Psoas muscle (tissue), 8 donors: ENCODE results near the gene ATP6V0E2. TPM values are rescaled to one million over a fixed set of nuclear protein-coding genes. Genes with fewer than 3 reads are reported as not detected.

ENCODE experiments used
- ATAC-seq, 4 donors: fragments of 200-7000 bp; cut with Tn5 transposase; one replicate each; pipeline ENCODE4 v1.9.1; 2020; ENCODE audit warnings: moderate library complexity in 3 of 4, mild to moderate bottlenecking in 2 of 4
- DNase-seq, 2 donors: peaks; one replicate each; pipeline ENCODE4 v3.0.0-alpha.2; 2020
- H3K27ac ChIP-seq: fragments of 200-600 bp; one replicate; pipeline ENCODE4 v1.8.0; 2022
- H3K27me3 ChIP-seq, 3 donors: fragments of 200-600 bp in 1 of 3; one replicate each; pipeline versions ENCODE4 v1.6.1 to v1.8.0; 2013 to 2022; ENCODE audit warnings: low read length in 2 of 3, mild to moderate bottlenecking in 2 of 3, moderate library complexity in 1 of 3; ENCODE audit not compliant: insufficient read depth in 3 of 3
- H3K36me3 ChIP-seq, 2 donors: fragments of 200-600 bp in 1 of 2; one replicate each; pipeline versions ENCODE4 v1.6.1 to v1.8.0; 2013 to 2022; ENCODE audit warnings: low read depth in 1 of 2, mild to moderate bottlenecking in 1 of 2, moderate library complexity in 1 of 2; ENCODE audit not compliant: insufficient read depth in 1 of 2
- H3K4me1 ChIP-seq: fragments of 200-600 bp; one replicate; pipeline ENCODE4 v1.8.0; 2022
- H3K4me3 ChIP-seq: fragments of 200-600 bp; one replicate; pipeline ENCODE4 v1.8.0; 2022; ENCODE audit warnings: mild to moderate bottlenecking
- H3K9me3 ChIP-seq: fragments of 200-600 bp; one replicate; pipeline ENCODE4 v1.8.0; 2022
- WGBS, 3 donors: extraction: QIAGEN DNeasy Blood & Tissue Kit; methylation state at CpG; one replicate each; pipeline versions ENCODE4 v1.1.6 to v1.1.7; 2013; 5-methylcytosine and 5-hydroxymethylcytosine counted together
- intact Hi-C, 2 donors: fragments of 100-400 bp; cut with DNase I; formaldehyde crosslinking; loops; one replicate each; pipeline versions ENCODE4 v1.11.0 to v1.14.2; 2022
- polyA plus RNA-seq, 3 donors: library from polyadenylated mRNA; stranded (reverse); fragments of 200-250 nt; gene quantifications; one replicate each; pipeline ENCODE4 v1.2.3, GENCODE V29; 2013
- total RNA-seq, 4 donors: library from RNA; stranded (reverse); fragmentation: NEBNext Ultra II Directional in 2 of 4; extraction: Animal tissue kit (Norgen Biotek cat#: 25700) in 2 of 4; gene quantifications; one replicate each; pipeline versions ENCODE4 v1.2.1 to v1.2.4, GENCODE V29; 2021 to 2023
- TF ChIP-seq, protein P1 (sequence below): fragments of 200-600 bp; IDR thresholded peaks from one replicate; pipeline ENCODE4 v1.8.0; 2022; ENCODE audit warnings: antibody characterized with exemption
- donor health status: healthy with polysubstance abuse.
- donor health status: DM: no; HTN: no; CAD: no; lungs with moderate emphysema.
- donor health status: Bipolar disorder and iron deficiency.
- donor health status: healthy.
- donor health status: DM: yes; HTN: yes; CAD: no.
- donor health status: DM: no; HTN: no; CAD: no.
- donor health status: DM: no; HTN: no; CAD: no.
- donor health status: DM: yes; HTN: yes; CAD: no.

ATP6V0E2 gene
- total and polyA plus RNA-seq, 7 donors, result 3.7 to 12.8 (median 11.3) TPM

GRCh38 chr7:149869867-149870266 lies 3.9 kb upstream of the ATP6V0E2 start:
- Histone ChIP-seq H3K4me1 (peaks cover 16% of the 10 kb centered on the region), H3K4me3 (no peak overlapping the region), H3K36me3 (peaks cover 0 to 45% of the 10 kb centered on the region in 2 donors), H3K27ac (no peak overlapping the region), H3K27me3 (no peaks in the 10 kb centered on the region), H3K9me3 (no peaks in the 10 kb centered on the region)
- 74 to 86% (median 75%) methylated on average over 6 of the region's 6 CpGs for WGBS, 3 donors
- intact Hi-C loops, result no loop called here
- TF ChIP-seq, protein P1, sequence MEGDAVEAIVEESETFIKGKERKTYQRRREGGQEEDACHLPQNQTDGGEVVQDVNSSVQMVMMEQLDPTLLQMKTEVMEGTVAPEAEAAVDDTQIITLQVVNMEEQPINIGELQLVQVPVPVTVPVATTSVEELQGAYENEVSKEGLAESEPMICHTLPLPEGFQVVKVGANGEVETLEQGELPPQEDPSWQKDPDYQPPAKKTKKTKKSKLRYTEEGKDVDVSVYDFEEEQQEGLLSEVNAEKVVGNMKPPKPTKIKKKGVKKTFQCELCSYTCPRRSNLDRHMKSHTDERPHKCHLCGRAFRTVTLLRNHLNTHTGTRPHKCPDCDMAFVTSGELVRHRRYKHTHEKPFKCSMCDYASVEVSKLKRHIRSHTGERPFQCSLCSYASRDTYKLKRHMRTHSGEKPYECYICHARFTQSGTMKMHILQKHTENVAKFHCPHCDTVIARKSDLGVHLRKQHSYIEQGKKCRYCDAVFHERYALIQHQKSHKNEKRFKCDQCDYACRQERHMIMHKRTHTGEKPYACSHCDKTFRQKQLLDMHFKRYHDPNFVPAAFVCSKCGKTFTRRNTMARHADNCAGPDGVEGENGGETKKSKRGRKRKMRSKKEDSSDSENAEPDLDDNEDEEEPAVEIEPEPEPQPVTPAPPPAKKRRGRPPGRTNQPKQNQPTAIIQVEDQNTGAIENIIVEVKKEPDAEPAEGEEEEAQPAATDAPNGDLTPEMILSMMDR, result no peak
- DNase-seq, result no peak
- no peak for ATAC-seq

DNA sequence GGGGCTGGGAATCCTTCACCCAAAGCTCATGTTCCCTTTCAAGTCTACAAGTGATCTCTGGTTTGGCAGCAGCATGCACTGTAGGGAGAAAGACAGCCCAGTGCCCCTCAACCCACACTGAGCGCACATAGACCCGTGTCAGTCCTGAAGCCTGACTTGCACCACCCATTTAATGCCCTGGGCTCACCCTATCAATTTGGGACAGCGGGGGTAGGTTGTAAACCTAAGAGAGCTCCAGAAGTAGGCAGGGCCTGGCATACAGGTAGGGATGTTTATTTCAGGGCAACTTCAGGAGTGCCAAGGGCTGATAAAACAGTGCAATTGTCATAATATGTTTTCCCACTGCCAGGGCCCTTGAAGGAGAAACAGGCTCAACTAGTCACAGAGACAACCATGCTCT lies 3.5 kb upstream of the ATP6V0E2 start:
- H3K4me3 ChIP-seq, result no peak overlapping the region
- TF ChIP-seq, protein P1, result no peak
- ATAC-seq, result no peak
- H3K4me1 ChIP-seq, result peaks cover 16% of the 10 kb centered on the region
- H3K27me3 ChIP-seq, result no peaks in the 10 kb centered on the region
- no peak for DNase-seq
- H3K27ac ChIP-seq, result no peak overlapping the region
- intact Hi-C loops, result no loop called here
- H3K9me3 ChIP-seq, result no peaks in the 10 kb centered on the region
- H3K36me3 ChIP-seq, result peaks cover 0 to 42% of the 10 kb centered on the region in 2 donors
- WGBS, 3 donors, result 85 to 94% (median 87%) methylated on average over 3 of the region's 3 CpGs

- no peak overlapping the region for H3K4me3 ChIP-seq
- no peak overlapping the region for H3K27ac ChIP-seq
- 67 to 79% (median 78%) methylated on average over 12 of the region's 12 CpGs for WGBS, 3 donors
- TF ChIP-seq, protein P1, result no peak
- peaks cover 0 to 39% of the 10 kb centered on the region in 2 donors for H3K36me3 ChIP-seq
- H3K27me3 ChIP-seq, result no peaks in the 10 kb centered on the region
- H3K9me3 ChIP-seq, result no peaks in the 10 kb centered on the region
- H3K4me1 ChIP-seq, result peaks cover 16% of the 10 kb centered on the region
- ATAC-seq, result no peak
- DNase-seq, result no peak
- intact Hi-C loops, result no loop called here
Measured at GRCh38 chr7:149870701-149871483, 2.9 kb upstream of the ATP6V0E2 start.

GRCh38 chr7:149871576-149871975 lies 2.2 kb upstream of the ATP6V0E2 start:
- H3K9me3 ChIP-seq, result no peaks in the 10 kb centered on the region
- H3K4me3 ChIP-seq, result no peak overlapping the region
- TF ChIP-seq, protein P1, result no peak
- peaks cover 0 to 35% of the 10 kb centered on the region in 2 donors for H3K36me3 ChIP-seq
- 76 to 95% (median 88%) methylated on average over 1 of the region's 1 CpG for WGBS, 3 donors
- no peak for DNase-seq
- ATAC-seq, result no peak
- no peak overlapping the region for H3K27ac ChIP-seq
- intact Hi-C loops, result no loop called here
- H3K27me3 ChIP-seq, result no peaks in the 10 kb centered on the region
- peaks cover 16% of the 10 kb centered on the region for H3K4me1 ChIP-seq
